Placental pericyte (primary cell): ENCODE measurements around the gene DRD1. TPM values are rescaled to one million over a fixed set of nuclear protein-coding genes. Genes with fewer than 3 reads are reported as not detected.

Experiments used
- total RNA-seq: library from RNA; depleted of rRNA; stranded (reverse); fragments of >200 nt; gene quantifications from 2 replicates; pipeline ENCODE4 v1.2.3, GENCODE V29; 2012

The DRD1 gene
- 0.44 and 0.72 TPM in 2 replicates for total RNA-seq

GRCh38 chr5:175444060-175444904, at the start of gene DRD1:
TSS of gene DRD1 (minus strand) at chr5:175444182. CDS start at chr5:175443099, 1,083 bp downstream.

DNA sequence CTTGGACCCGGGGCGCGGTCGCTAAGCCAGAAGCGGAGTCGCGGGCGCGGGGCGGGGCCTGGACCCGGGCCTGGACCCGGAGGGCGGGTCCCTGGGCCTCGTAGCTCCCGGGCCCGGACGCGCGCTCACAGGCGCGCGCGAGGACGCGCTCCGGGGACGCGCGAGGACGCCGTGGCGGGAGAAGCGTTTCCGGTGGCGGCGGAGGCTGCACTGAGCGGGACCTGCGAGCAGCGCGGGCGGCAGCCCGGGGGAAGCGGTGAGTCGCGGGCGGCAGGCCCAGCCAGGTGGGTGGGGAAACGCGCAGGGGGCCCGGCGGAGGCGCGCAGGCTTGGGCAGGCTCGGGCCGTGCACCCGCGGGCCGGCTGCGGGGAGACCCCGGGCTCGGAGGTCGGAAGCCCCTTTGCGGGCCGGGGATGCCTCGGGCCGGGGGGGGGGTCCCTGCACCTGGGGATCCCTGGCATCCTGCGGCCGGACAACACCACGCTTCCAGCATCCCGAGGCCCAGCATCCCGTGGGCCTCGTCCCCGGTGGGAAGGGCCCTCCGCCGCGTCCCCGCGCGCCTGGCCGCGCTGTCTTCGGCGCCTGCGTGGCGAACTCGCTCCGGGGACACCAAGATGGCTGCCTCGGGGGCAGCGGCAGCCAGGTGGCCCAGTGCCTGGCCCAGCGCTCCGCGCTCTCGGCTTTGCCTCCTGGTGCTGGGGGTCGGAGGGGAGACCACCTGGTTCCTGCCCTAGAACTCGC, 34.6 kb upstream of the DRD1 start, which contains the start of gene SFXN1:
SFXN1 (plus strand) TSS at position 177 of the 741 bp plus-strand sequence. CDS start 13,544 bp downstream, outside the sequence.

Other genes with a start within 250 kb of the DRD1 start
- 86.2 and 180 TPM in 2 replicates for gene SFXN1, start 34.4 kb upstream of the DRD1 start, total RNA-seq
- 0.14 TPM in 1 of 2 replicates, not detected in the other for gene HRH2, start 213.9 kb upstream of the DRD1 start, total RNA-seq